Measurements from ENCODE around the gene DCP1A.

DCP1A gene

DNA sequence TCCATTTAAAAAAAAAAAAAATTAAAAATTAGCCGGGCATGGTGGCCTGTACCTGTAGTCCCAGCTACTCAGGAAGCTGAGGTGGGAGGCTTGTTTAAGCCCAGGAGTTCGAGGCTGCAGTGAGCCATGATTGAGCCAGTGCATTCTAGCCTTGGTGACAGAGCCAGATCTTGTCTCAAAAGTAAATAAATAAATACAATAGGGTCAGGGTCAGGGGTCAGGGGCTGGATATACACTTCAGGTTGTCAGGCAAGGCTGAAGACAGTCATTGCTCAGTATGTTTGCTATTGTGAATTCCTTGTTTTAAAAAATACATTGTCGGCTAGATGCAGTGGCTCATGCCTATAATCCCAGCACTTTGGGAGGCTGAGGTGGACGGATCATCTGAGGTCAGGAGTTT lies 83.4 kb downstream of the DCP1A start:
- Histone ChIP-seq H3K9ac (ENCODE audit: low read length) (no peak overlapping the region), H3K27me3 (ENCODE audit: low read depth, low read length) (no peaks in the 10 kb centered on the region)
- TF ChIP-seq EZH2phosphoT487 (IDR thresholded peaks at IDR 0.05; ENCODE audit: low read depth) = no peak
- TF ChIP-seq, protein P1, sequence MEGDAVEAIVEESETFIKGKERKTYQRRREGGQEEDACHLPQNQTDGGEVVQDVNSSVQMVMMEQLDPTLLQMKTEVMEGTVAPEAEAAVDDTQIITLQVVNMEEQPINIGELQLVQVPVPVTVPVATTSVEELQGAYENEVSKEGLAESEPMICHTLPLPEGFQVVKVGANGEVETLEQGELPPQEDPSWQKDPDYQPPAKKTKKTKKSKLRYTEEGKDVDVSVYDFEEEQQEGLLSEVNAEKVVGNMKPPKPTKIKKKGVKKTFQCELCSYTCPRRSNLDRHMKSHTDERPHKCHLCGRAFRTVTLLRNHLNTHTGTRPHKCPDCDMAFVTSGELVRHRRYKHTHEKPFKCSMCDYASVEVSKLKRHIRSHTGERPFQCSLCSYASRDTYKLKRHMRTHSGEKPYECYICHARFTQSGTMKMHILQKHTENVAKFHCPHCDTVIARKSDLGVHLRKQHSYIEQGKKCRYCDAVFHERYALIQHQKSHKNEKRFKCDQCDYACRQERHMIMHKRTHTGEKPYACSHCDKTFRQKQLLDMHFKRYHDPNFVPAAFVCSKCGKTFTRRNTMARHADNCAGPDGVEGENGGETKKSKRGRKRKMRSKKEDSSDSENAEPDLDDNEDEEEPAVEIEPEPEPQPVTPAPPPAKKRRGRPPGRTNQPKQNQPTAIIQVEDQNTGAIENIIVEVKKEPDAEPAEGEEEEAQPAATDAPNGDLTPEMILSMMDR (IDR thresholded peaks at IDR 0.05; ENCODE audit: low read depth, low read length) = no peak

DNA sequence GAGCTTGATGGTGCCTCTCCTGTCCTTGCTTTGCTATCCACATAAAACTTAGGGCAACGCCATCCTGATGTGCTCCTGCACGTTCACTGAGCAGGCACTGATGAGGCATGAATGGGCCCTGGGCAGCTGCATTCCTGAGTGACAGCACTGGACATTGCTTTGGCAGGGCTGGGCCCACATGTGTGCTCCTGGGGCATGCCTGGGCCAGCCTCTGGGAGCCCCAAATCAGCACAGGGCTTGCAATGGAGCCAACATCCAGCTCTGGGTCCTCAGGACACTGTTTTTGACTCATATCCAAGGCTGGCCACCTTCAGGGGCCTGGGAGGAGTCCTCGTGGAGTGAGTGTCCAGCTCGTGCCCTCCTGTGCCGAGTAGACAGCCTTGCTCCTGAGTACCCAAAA lies 85.6 kb downstream of the DCP1A start:
- Histone ChIP-seq H3K27me3 (ENCODE audit: low read depth, low read length) (no peaks in the 10 kb centered on the region), H3K36me3 (replicated peaks; ENCODE audit: low read depth, low read length) (no peaks in the 10 kb centered on the region), H4K20me1 (ENCODE audit: insufficient read depth, low read length) (no peaks in the 10 kb centered on the region), H2AFZ (ENCODE audit: low read depth, low read length) (no peak overlapping the region), H3K27ac (ENCODE audit: low read length) (no peak overlapping the region), H3K4me1 (ENCODE audit: low read length) (no peaks in the 10 kb centered on the region), H3K9me3 (ENCODE audit: insufficient read depth, low read length) (no peaks in the 10 kb centered on the region), H3K79me2 (ENCODE audit: low read length) (no peaks in the 10 kb centered on the region), H3K4me3 (ENCODE audit: low read length) (no peak overlapping the region), H3K4me2 (ENCODE audit: low read length) (no peak overlapping the region), H3K9ac (ENCODE audit: low read length) (no peak overlapping the region)
- no peak for TF ChIP-seq EZH2phosphoT487 (IDR thresholded peaks at IDR 0.05; ENCODE audit: low read depth)
- TF ChIP-seq, protein P1 (IDR thresholded peaks at IDR 0.05; ENCODE audit: low read depth, low read length) = no peak

More for the DNA sequence above, 83.4 kb downstream of the DCP1A start:
- H3K79me2 ChIP-seq (ENCODE audit: low read length) = no peaks in the 10 kb centered on the region
- H3K36me3 ChIP-seq (replicated peaks; ENCODE audit: low read depth, low read length) = no peaks in the 10 kb centered on the region
- H3K9me3 ChIP-seq (ENCODE audit: insufficient read depth, low read length) = no peaks in the 10 kb centered on the region
- no peak overlapping the region for H3K27ac ChIP-seq (ENCODE audit: low read length)
- no peak overlapping the region for H3K4me2 ChIP-seq (ENCODE audit: low read length)
- no peaks in the 10 kb centered on the region for H3K4me1 ChIP-seq (ENCODE audit: low read length)
- no peak overlapping the region for H3K4me3 ChIP-seq (ENCODE audit: low read length)
- no peak overlapping the region for H2AFZ ChIP-seq (ENCODE audit: low read depth, low read length)
- H4K20me1 ChIP-seq (ENCODE audit: insufficient read depth, low read length) = no peaks in the 10 kb centered on the region

DNA sequence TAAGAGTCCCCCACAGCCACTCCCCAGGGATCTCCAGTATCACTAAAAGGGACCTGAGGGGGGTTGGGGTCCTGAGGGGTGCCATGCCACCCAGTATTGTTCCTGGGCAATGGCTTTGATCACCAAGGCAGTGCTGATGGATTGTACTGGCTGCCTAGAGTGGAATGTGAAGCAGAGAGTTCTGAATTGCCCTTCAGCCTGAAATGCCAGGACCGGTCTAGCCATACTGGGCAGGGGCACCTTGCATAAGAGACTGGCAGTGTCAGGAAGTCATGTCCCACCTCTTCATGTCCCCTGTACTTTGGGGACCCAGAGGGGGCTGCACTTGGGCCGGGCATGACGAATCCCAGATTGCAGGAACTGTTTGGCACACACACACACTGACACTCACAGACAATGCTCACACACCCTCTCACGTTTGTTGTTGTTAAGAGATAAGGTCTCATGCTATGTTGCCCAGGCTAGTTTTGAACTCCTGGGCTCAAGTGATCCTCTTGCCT lies 87.0 kb downstream of the DCP1A start:
- Histone ChIP-seq H3K27ac (ENCODE audit: low read length) (no peak overlapping the region), H3K27me3 (ENCODE audit: low read depth, low read length) (no peaks in the 10 kb centered on the region), H4K20me1 (ENCODE audit: insufficient read depth, low read length) (no peaks in the 10 kb centered on the region), H3K9ac (ENCODE audit: low read length) (no peak overlapping the region), H3K4me1 (ENCODE audit: low read length) (peaks cover 3% of the 10 kb centered on the region; the same call in 1 of the 2 replicates), H3K4me3 (ENCODE audit: low read length) (no peak overlapping the region), H3K79me2 (ENCODE audit: low read length) (peaks cover 5% of the 10 kb centered on the region), H3K4me2 (ENCODE audit: low read length) (no peak overlapping the region), H3K36me3 (replicated peaks; ENCODE audit: low read depth, low read length) (no peaks in the 10 kb centered on the region), H3K9me3 (ENCODE audit: insufficient read depth, low read length) (no peaks in the 10 kb centered on the region), H2AFZ (ENCODE audit: low read depth, low read length) (no peak overlapping the region)
- TF ChIP-seq, protein P1 (IDR thresholded peaks at IDR 0.05; ENCODE audit: low read depth, low read length) = no peak
- no peak for TF ChIP-seq EZH2phosphoT487 (IDR thresholded peaks at IDR 0.05; ENCODE audit: low read depth)

DNA sequence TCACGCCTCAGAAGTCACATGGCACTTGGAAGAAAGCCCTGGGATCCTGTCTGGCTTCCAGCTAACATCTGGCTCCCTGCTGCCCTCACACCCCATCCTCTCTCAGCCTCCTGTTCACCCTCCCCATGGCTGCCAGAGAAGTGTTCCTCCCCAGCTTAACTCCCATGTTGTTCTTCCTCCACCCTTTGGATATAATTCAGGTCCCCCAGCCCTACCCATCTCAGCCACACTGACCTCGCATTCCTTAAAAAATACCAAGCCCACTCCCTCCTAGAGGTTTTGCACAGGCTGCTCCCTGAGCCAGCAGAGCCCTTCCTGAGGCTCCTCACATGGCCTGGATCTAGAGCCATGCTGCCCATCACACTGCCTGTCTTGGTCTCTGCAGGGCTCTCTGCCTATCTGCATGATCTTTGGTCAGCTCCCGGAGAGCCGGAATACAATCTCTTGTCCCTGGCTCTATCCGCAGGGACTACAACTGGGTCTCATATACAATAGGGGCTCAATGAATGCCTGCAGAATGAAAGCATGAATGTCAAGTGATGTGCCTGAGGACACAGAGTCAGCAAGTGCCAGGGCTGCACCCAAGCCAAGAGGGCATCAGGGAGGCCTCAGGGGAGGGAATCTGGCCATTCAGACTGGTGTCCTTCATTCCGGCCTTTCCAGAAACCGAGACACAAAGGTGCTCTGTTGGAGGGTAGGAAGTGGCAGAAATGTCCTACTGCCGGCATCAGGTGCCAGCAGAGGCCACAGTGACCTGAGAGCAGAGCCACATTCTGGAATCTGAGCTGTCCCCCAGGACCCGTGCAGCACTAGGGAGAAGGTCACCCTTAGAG lies 87.7 kb downstream of the DCP1A start:
- no peak overlapping the region for H2AFZ ChIP-seq (ENCODE audit: low read depth, low read length)
- H3K27ac ChIP-seq (ENCODE audit: low read length) = no peak overlapping the region
- H3K9ac ChIP-seq (ENCODE audit: low read length) = no peak overlapping the region

More for the DNA sequence above, 87.7 kb downstream of the DCP1A start:
- Histone ChIP-seq H3K4me2 (ENCODE audit: low read length) (no peak overlapping the region), H3K9me3 (ENCODE audit: insufficient read depth, low read length) (no peaks in the 10 kb centered on the region), H3K36me3 (replicated peaks; ENCODE audit: low read depth, low read length) (no peaks in the 10 kb centered on the region), H3K4me1 (ENCODE audit: low read length) (peaks cover 3% of the 10 kb centered on the region; the same call in 1 of the 2 replicates), H3K4me3 (ENCODE audit: low read length) (no peak overlapping the region), H4K20me1 (ENCODE audit: insufficient read depth, low read length) (peaks cover 2% of the 10 kb centered on the region), H3K79me2 (ENCODE audit: low read length) (peaks cover 12% of the 10 kb centered on the region), H3K27me3 (ENCODE audit: low read depth, low read length) (no peaks in the 10 kb centered on the region)
- TF ChIP-seq, protein P1 (IDR thresholded peaks at IDR 0.05; ENCODE audit: low read depth, low read length) = no peak
- TF ChIP-seq EZH2phosphoT487 (IDR thresholded peaks at IDR 0.05; ENCODE audit: low read depth) = no peak
